ENCODE results near the gene ADAMTS17.

DNA sequence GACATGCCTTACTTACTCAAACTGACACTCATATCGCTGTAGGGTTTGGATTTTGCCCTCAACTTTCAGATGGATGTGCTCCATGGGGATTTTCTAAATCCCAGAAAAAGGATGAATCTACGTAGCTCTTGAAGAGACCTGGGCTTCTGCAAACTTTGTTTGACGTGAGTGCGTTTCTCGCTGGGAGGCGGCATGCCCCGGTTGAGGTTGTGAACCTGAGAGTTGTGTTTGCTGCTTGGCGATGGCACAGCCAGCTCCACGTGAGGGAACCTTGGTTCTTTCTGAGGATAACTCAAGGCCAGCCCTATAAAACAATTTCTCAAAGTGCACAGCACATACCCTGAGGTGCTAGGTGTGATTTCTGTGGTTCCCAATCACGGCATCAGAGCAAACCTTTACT lies 209.5 kb downstream of the ADAMTS17 start:
- TF ChIP-seq, protein P1, sequence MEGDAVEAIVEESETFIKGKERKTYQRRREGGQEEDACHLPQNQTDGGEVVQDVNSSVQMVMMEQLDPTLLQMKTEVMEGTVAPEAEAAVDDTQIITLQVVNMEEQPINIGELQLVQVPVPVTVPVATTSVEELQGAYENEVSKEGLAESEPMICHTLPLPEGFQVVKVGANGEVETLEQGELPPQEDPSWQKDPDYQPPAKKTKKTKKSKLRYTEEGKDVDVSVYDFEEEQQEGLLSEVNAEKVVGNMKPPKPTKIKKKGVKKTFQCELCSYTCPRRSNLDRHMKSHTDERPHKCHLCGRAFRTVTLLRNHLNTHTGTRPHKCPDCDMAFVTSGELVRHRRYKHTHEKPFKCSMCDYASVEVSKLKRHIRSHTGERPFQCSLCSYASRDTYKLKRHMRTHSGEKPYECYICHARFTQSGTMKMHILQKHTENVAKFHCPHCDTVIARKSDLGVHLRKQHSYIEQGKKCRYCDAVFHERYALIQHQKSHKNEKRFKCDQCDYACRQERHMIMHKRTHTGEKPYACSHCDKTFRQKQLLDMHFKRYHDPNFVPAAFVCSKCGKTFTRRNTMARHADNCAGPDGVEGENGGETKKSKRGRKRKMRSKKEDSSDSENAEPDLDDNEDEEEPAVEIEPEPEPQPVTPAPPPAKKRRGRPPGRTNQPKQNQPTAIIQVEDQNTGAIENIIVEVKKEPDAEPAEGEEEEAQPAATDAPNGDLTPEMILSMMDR (conservative IDR thresholded peaks at IDR 0.05), result 0 out of 2 replicates have a peak, but pooled peaks have one; percentile 2
- TF ChIP-seq EZH2 (IDR thresholded peaks at IDR 0.05; ENCODE audit: low read depth), result no peak
